Activated T-cell treated with anti-CD3 and anti-CD28 coated beads for 24 hours (primary cell): ENCODE results near the gene GRID1.

Experiments used
- DNase-seq: peaks from one replicate; pipeline ENCODE4 v3.0.0-alpha.2; 2020; ENCODE audit warnings: low read depth

The GRID1 gene

DNA sequence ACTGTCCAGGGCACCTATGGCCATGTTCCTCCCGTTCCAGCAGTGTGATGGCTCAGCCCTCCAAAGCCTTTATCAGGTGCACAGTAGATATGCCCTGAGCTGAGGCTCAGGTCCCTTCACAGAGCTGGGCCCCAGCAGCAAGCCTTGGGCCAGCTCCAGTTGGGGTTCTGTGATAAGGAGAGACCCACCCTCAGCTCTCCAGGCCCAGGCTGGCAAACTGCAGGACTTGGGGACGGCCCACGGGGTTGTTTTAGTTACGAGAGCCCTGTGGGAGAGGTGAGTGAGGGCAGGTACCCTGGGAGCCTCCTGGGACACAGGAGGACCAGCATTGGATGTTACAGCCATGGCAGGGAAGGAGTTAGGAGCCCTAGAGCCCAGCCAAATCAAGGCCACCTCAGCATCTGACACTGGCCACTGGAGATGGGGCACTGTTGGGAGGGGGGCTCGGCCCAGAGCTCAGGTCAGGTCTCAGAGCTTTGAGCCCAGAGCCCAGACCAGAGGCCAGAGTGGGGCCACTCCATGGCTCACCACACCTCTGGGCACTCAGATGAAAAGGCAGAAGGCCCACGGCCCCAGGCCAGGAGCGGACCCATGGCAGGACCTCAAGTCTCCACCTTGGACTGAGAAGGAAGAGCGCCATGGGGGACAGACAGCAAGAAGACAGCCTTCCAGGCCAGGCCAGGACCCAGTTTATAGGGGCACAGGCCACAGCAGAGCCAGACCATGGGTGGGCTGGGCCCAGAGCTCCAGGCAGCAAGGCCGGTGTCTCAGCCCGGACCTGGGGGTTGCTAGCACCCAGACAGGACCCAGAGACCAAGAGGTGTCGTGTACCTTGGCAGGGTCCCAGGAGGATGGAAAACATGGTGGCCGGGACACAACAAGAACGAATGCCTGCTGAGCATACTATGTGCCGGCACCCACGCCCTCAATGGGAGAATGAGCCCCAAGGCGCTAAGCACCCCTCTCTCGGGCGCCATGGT lies 12.8 kb downstream of the GRID1 start:
- no peak for DNase-seq

- no peak for DNase-seq
These were observed 15.7 kb downstream of the GRID1 start for GRCh38 chr10:86350897-86351296.

DNA sequence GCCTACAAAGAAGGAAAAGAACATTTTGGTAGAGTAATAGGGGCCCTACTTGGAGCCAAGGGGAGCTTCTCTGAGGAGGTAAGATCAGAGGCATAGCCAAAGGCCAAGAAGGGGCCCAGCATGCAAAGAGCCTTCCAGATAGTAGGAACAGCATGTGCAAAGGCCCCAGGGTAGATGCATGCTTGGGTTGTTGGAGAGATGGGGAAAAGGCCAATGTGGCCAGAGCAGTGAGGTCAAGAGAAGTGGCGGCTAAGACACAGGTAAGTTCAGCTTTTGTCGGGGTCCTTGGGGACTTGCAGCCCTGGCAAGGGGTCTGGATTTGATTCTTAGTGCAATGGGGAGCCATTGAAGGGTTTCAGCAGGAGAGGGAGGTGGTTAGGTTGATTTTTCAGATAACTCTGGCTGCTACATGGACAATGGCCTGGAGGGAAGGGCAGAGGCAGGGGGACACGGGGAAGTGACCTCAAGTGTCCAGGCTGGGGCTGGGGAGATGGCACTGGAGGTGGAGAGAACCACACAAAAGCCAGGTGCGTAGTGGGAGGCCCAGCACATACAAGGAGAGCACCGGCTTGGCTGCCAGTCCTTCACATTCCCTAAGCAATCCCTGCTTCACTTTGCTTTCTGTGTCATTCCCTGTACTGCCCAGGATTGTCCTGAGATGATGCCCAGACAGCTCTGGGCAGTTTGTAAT lies 16.5 kb downstream of the GRID1 start:
- no peak for DNase-seq

GRCh38 chr10:86349474-86349873 lies 17.1 kb downstream of the GRID1 start:
- DNase-seq: no peak

DNA sequence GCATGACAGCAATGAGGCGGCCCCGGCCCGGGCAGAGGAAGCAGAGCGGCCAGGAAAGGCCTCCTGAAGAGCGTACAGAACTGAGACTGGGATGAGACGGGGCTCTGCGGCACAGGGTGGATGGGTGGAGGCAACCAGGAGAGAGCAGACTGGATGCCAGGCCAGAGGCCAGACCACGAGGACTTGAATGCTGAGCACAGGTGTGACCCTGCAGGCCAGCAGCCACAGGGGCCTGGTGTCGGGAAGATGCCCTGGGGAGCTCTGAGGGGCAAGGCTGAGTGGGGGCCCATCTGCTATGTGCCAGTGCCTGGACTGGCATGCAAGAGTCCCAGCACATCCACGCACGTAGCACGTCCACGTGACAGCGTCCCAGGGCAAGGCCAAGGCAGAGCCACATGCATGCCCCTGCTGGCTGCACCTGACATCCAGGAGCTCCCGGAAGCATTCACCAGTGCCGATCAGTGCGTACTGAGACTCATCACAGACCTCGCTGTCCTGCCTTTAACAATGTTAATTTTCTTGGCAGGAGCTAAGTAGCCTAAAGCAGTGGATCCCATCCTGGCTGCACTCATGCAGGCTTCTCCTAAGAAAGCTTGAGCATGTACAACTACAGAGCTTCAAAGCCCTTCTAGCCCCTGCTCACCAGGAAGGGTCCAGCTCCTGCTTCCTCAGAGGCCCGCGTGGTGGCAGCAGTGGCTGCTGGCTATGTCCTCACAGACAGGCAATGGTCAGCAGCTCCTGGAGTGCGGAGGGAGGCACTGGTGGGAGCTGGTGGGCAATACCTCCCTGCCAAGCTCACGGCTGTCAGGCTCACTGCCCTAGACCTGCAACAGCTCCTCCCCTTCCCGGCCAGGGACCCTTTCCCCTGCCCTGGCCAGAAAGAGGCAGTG lies 18.0 kb downstream of the GRID1 start:
- no peak for DNase-seq

GRCh38 chr10:86347856-86348255 lies 18.7 kb downstream of the GRID1 start:
- no peak for DNase-seq

- no peak for DNase-seq
These were observed 19.6 kb downstream of the GRID1 start for GRCh38 chr10:86346799-86347665.

DNA sequence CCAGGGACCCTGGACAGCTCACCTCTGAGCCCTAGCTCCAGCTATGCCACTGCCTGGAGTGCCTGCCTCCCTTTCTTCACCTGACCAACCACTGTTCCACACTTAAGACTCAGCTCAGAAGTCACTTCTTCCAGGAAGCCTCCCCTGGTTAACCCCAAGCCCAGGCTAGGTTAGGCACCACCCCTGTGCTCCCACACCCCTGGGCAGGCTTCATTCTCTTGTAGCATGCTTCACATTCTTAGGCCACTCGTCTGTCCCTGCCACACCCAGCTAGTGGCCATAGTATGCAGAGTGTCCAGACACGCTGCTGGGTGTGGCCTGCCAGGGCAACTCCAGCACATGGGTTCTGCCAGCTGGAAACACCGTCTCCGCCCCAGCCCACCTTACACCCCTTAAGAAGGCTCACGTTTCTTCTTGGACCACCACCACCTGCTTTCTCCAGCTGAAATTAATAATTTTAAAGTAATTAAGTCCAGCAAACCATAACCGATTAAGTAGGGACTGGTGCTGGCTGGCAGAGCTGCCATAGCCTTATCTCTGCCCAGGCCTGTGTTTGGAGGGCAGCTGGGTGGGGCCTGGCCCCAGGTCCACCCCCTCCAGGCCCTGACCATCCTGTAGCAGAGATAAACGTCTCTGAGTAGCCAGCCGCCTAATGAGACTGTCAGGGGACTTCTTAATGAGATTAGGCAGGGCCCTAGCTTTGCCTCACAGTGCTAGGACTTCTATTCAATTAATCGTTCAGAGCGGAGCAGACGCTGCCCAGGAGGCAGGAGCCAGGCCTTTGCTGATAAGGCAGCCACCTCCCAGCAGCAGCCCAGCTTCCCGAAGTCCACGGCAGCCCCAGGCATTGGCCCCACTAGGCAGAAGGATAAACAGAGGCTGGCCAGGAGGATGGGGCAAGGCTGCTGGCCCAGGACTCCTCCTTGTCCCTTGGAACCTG lies 20.5 kb downstream of the GRID1 start:
- DNase-seq: no peak

GRCh38 chr10:86345296-86345858 lies 21.2 kb downstream of the GRID1 start:
- DNase-seq: no peak

DNA sequence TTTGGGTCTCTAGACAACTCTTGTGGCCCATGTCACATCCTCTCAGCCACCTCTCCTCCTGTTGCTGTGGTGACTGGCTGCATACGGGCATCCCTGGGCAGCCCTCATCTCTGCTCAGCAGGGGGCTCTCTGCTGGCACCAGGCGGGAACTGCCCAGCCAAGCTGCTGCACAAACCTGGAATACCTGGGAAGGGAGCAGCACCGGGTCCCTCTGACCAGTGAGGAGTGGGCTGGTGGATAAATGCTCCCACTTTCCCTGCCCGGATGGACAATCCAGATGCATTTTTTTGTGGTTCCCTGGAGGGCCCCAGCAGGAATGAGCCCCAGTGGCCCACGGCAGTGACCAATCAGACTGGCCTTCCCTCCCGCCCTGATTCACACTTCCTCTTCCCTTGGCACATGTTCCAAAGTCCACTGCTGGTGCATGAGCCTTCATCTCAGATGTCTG lies 21.9 kb downstream of the GRID1 start:
- DNase-seq: no peak

- no peak for DNase-seq
These were observed 22.3 kb downstream of the GRID1 start for GRCh38 chr10:86344281-86344680.

DNA sequence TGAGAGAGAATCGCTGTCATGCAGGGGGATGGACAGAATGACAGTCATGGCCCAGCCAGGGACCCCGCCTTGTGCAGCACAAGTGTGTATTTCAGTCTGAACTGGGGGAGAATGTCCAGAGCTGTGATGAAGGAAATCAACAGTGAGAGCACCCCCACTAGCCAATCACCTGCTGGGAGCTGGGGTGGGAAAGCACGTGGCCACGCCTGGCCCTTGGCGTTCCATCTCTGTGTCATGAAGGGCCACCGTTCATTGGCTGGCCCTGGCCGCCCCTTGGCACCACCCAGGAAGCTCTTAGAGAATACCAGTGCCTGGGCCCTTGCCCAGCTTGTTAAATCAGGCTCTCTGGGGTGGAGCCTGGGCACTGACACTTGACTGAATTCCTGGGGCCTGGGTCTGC lies 22.8 kb downstream of the GRID1 start:
- DNase-seq: no peak

DNA sequence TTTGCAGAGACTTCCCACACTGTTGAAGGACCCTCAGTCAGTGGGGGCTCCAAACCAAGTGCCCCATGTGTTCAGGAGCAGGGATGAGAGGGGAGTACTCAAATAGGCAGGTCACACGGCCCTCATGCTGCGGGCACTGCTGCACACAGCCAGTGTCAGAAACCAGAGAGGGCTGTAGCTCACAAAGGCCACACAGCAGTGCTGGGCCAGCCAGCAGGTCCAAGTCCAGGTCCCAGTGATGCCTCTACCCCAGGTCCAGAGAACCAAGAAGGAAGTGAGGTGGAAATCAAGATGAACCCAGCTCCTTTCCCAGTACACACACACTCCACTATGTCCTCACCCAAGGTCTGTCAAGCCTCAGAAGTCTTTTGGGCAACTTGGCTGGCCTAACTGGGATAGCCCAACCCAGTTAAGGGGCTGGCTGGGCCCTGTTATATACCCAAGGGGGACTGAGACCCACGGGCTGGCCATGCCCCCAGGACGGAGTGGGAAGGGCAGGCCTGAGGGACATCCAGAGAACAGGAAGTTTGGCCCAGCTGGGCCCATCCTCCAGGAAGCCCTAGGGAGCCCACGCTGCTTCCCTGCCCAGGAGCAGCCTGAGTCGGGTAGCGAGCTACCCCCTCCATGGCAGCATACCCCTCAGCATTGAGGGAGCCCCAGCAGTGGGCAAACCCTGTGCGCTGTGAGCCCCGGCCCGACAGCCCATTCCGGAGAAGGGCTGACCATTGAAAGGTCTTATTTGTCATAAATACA lies 24.3 kb downstream of the GRID1 start:
- no peak for DNase-seq

DNA sequence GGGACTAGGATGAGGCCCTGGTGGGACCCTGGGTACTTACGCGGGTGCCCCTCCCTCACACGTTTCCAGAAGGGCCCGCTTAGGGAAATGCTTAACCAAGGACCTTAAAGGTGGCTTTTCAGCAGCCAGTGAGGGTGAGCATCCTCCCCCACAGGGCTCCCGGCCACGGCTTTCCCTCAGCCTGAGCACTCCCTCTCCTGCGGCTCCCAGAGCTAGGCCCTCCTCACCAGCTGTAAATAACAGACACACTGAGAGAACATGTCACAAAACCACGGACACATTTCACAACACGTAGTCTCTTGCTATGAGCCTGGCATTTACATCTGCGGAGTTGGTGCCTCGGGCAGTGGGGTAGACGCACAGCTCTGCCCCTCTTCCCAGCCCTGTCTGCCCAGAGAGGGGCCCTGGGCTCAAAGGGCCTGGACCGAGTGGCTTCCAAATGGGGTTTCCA lies 25.2 kb downstream of the GRID1 start:
- DNase-seq: no peak

- DNase-seq: no peak
These were observed 25.7 kb downstream of the GRID1 start for GRCh38 chr10:86340991-86341260.

DNA sequence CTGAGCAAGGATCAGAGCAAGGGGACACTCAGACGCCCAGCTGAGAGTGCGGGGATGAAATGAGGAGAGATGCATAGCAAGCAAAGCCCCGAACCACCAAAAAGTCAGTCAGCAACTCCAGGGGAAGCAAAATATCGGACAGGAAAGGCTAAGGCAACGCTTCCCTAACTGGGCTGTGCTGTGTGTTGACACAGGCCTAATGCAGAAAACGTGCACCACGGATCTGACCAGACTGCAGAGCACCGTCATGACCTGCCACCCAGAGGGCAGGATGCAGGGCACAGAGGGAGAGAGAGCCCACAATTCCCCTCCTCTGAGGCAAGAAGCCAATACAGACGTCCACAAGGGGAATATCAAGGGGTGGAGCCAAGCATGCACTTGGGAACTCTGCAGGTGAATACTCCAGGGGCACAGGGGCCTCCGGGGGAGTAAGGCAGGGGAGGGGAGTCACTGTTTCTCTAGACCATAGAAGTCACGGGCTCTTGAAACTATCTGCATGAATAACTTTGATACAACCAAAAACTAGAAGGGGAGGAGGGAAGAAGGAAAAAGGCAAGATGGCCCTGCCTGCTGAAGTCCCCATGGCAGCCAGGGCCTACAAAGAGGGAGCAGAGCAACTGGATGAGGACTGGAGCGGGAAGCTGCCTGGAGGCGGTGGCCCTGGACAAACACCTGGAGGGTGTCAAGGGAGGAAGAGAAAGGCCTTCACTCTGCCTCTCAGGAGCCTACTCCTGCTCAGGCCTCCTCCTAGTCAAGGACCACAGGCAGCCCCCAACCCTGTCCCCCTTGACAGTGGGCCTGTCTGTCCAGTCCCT lies 26.2 kb downstream of the GRID1 start:
- DNase-seq: no peak

DNA sequence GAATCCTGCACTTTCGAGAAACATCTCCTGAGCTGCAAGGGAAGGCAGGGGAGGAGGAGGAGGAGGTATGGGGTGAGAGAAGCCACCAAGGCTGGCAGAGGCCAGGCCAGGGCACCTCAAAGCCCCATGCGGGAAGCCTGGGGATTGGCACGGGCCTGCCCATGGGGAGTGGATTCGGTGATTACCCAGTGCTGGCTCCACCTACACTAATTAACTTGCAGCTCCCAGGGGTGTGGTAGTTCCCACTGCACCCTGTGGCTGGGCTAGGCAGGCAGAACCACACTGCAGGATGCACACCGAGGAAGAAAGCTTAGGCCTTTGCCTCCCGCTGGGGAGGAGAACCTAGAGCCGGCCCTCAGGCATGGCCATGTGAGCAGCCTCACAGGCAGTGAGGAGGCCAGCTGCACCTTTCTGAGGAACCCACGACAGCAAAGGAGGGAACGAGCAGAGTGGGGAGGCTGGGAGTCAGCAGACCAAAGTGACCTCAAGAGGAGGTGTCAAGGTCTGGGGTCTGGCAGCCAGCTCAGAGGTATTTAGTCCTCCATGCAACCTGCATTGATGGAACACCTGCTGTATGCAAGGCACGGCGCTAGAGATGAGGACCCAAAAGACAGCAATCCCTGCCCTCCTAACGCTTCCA lies 27.2 kb downstream of the GRID1 start:
- DNase-seq: no peak

GRCh38 chr10:86337121-86337601 lies 29.4 kb downstream of the GRID1 start:
- no peak for DNase-seq
